Activated CD8-positive, alpha-beta T cell treated with anti-CD3 and anti-CD28 coated beads for 36 hours (primary cell): Measurements from ENCODE around the gene RABGAP1L. TPM values are rescaled to one million over a fixed set of nuclear protein-coding genes. Genes with fewer than 3 reads are reported as not detected.

Experiments
- ATAC-seq: fragments of 200-7000 bp; cut with Tn5 transposase; one replicate; pipeline ENCODE4 v1.10.0; 2021; ENCODE audit warnings: mild to moderate bottlenecking, moderate library complexity
- CTCF ChIA-PET: fragments of 350-600 bp; sonication (Branson Sonifier 250); formaldehyde crosslinking; loops from one replicate; lab custom pipeline; 2021; ENCODE audit warnings: antibody characterized with exemption; lab: Charles Lee
- POLR2A ChIA-PET: fragments of 350-600 bp; sonication (Branson Sonifier 250); formaldehyde crosslinking; loops from one replicate; lab custom pipeline; 2021; ENCODE audit warnings: antibody characterized with exemption; lab: Charles Lee
- DNase-seq: peaks from one replicate; pipeline ENCODE4 v3.0.0-alpha.2; 2020
- H3K27ac Mint-ChIP-seq: one replicate; pipeline ENCODE4 v1.8.0; 2021; ENCODE audit warnings: mild to moderate bottlenecking, mixed read lengths
- H3K27me3 Mint-ChIP-seq: one replicate; pipeline ENCODE4 v1.8.0; 2021; ENCODE audit warnings: mixed read lengths
- H3K36me3 Mint-ChIP-seq: one replicate; pipeline ENCODE4 v1.8.0; 2021; ENCODE audit warnings: low read depth, mixed read lengths
- H3K4me1 Mint-ChIP-seq: one replicate; pipeline ENCODE4 v1.8.0; 2021; ENCODE audit warnings: low read depth, mixed read lengths
- H3K4me3 Mint-ChIP-seq: one replicate; pipeline ENCODE4 v1.8.0; 2021; ENCODE audit warnings: mild to moderate bottlenecking, moderate library complexity, mixed read lengths
- H3K9me3 Mint-ChIP-seq: one replicate; pipeline ENCODE4 v1.8.0; 2021; ENCODE audit warnings: mixed read lengths
- CTCF ChIP-seq: fragments of 200-600 bp; IDR thresholded peaks from one replicate; pipeline ENCODE4 v1.8.0; 2022; ENCODE audit warnings: antibody characterized with exemption, mild to moderate bottlenecking
- intact Hi-C: fragments of 100-400 bp; cut with micrococcal nuclease; formaldehyde crosslinking; loops from one replicate; pipeline ENCODE4 v1.10.0; 2022
- total RNA-seq, 2 experiments: library from RNA; stranded (reverse); gene quantifications; one replicate each; pipeline ENCODE4 v1.2.3, GENCODE V29; 2021

The RABGAP1L gene
- total RNA-seq, 2 experiments from 2014 or later: 26.9 to 29.4 TPM

GRCh38 chr1:174916846-174917245, 757.5 kb downstream of the RABGAP1L start:
- no peaks in the 10 kb centered on the region for H3K27me3 Mint-ChIP-seq
- peak overlapping the region; percentile 19 for H3K4me3 Mint-ChIP-seq
- peak overlapping the region; percentile 16 for H3K27ac Mint-ChIP-seq
- intact Hi-C loops: no loop called here
- ATAC-seq (no peak), DNase-seq (no peak)
- CTCF ChIA-PET: no interaction called here
- H3K4me1 Mint-ChIP-seq: peaks cover 25% of the 10 kb centered on the region
- no peak for TF ChIP-seq CTCF
- peaks cover 2% of the 10 kb centered on the region for H3K36me3 Mint-ChIP-seq
- POLR2A ChIA-PET: no interaction called here
- peaks cover 4% of the 10 kb centered on the region for H3K9me3 Mint-ChIP-seq

- no peak overlapping the region for H3K4me3 Mint-ChIP-seq
- H3K27ac Mint-ChIP-seq: no peak overlapping the region
- ChIA-PET POLR2A (no interaction called here), CTCF (no interaction called here)
- no peaks in the 10 kb centered on the region for H3K27me3 Mint-ChIP-seq
- H3K36me3 Mint-ChIP-seq: peaks cover 6% of the 10 kb centered on the region
- intact Hi-C loops: no loop called here
- DNase-seq (no peak), ATAC-seq (no peak)
- no peak for TF ChIP-seq CTCF
- peaks cover 8% of the 10 kb centered on the region for H3K9me3 Mint-ChIP-seq
- H3K4me1 Mint-ChIP-seq: peaks cover 11% of the 10 kb centered on the region
These were observed 760.8 kb downstream of the RABGAP1L start for GRCh38 chr1:174920093-174920492.

- H3K4me1 Mint-ChIP-seq: no peaks in the 10 kb centered on the region
- peaks cover 6% of the 10 kb centered on the region for H3K36me3 Mint-ChIP-seq
- DNase-seq (no peak), ATAC-seq (no peak)
- no peaks in the 10 kb centered on the region for H3K27me3 Mint-ChIP-seq
- ChIA-PET CTCF (no interaction called here), POLR2A (interaction anchor here (0.9 kb wide), 1 partner anchor 9 kb away, joined by 3 read pairs; no protein-coding TSS in a partner anchor)
- no peak overlapping the region for H3K4me3 Mint-ChIP-seq
- TF ChIP-seq CTCF: no peak
- peaks cover 10% of the 10 kb centered on the region for H3K9me3 Mint-ChIP-seq
- no peak overlapping the region for H3K27ac Mint-ChIP-seq
- intact Hi-C loops: no loop called here
These were observed 762.8 kb downstream of the RABGAP1L start for GRCh38 chr1:174922121-174922520.

- no peak overlapping the region for H3K4me3 Mint-ChIP-seq
- DNase-seq (no peak), ATAC-seq (no peak)
- ChIA-PET POLR2A (no interaction called here), CTCF (no interaction called here)
- H3K27me3 Mint-ChIP-seq: no peaks in the 10 kb centered on the region
- intact Hi-C loops: no loop called here
- H3K36me3 Mint-ChIP-seq: peaks cover 6% of the 10 kb centered on the region
- no peaks in the 10 kb centered on the region for H3K4me1 Mint-ChIP-seq
- H3K27ac Mint-ChIP-seq: no peak overlapping the region
- no peak for TF ChIP-seq CTCF
- peaks cover 10% of the 10 kb centered on the region for H3K9me3 Mint-ChIP-seq
These were observed 764.5 kb downstream of the RABGAP1L start for GRCh38 chr1:174923820-174924219.

- DNase-seq (no peak), ATAC-seq (no peak)
- H3K27ac Mint-ChIP-seq: no peak overlapping the region
- H3K4me3 Mint-ChIP-seq: no peak overlapping the region
- ChIA-PET POLR2A (no interaction called here), CTCF (interaction anchor here (0.7 to 1.3 kb wide), 2 partner anchors 55 to 670 kb away, joined by 3 read pairs; no protein-coding TSS in a partner anchor)
- TF ChIP-seq CTCF: no peak
- H3K36me3 Mint-ChIP-seq: peaks cover 4% of the 10 kb centered on the region
- peaks cover 6% of the 10 kb centered on the region for H3K9me3 Mint-ChIP-seq
- H3K27me3 Mint-ChIP-seq: no peaks in the 10 kb centered on the region
- peaks cover 3% of the 10 kb centered on the region for H3K4me1 Mint-ChIP-seq
- intact Hi-C loops: no loop called here
These were observed 769.2 kb downstream of the RABGAP1L start for GRCh38 chr1:174928541-174928940.
